Stimulated activated CD4-positive, alpha-beta T cell treated with anti-CD3 and anti-CD28 coated beads, Interleukin-1b, Interleukin-23, amount 100 ng/mL, for 1 hour (primary cell): Measurements from ENCODE around the gene PER3.

ENCODE experiments used
- DNase-seq, 2 donors: peaks; one replicate each; pipeline ENCODE4 v3.0.0-alpha.2; 2020; ENCODE audit warnings: low read depth in 2 of 2

Gene PER3

DNA sequence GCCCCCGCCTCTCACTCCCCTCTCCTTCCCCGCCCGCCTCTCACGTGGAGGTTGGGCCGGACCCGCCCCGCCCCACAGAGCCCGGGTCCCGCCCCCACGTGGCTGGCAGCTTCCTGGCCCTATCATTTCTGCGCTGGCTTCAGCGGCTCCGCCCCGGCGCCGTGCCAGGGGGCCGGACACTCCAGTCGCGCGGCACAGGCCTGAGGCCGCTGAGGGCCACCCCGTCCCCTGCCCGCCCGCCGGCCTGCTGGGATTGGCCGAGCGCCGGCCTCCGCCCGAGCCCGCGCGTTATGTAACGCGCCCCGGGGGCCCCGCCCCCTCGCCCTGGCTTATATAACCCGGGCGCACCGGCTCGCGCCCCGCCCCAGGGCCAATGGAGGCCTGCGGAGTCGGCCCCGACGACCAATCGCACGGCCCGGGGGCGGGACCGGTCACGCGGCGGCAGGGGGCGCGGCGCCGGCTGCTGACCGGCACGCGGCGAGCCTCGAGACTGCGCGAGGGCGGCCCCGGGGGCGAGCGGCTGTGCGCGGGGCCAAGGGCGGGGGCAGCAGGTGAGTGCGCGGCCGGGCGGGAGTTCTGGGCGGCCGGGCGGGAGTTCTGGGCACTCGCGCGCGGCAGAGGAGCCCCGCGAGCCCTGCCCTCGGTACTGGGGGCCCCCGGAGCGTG is at the start of gene PER3:
Gene PER3 (plus strand): TSS at position 466 of the 666 bp plus-strand sequence. CDS start 587 bp downstream, outside the sequence.
- peak; percentile 81 to 85 for DNase-seq

GRCh38 chr1:7738044-7738443 is 46.0 kb upstream of the PER3 start:
- no peak for DNase-seq

GRCh38 chr1:7743346-7743745 is 40.7 kb upstream of the PER3 start:
- no peak for DNase-seq

GRCh38 chr1:7744882-7745281 is 39.2 kb upstream of the PER3 start:
- no peak for DNase-seq

GRCh38 chr1:7745783-7746182 is 38.3 kb upstream of the PER3 start:
- no peak for DNase-seq

- DNase-seq, result no peak
These were observed 36.5 kb upstream of the PER3 start for GRCh38 chr1:7747605-7748004.

- DNase-seq, result no peak
These were observed 35.0 kb upstream of the PER3 start for GRCh38 chr1:7749126-7749525.

GRCh38 chr1:7751174-7751573 is 32.9 kb upstream of the PER3 start:
- no peak for DNase-seq

GRCh38 chr1:7752512-7753417 is 31.3 kb upstream of the PER3 start:
- peak in 1 of 2 donors; percentile 13 for DNase-seq

- no peak for DNase-seq
These were observed 30.4 kb upstream of the PER3 start for GRCh38 chr1:7753641-7754040.

DNA sequence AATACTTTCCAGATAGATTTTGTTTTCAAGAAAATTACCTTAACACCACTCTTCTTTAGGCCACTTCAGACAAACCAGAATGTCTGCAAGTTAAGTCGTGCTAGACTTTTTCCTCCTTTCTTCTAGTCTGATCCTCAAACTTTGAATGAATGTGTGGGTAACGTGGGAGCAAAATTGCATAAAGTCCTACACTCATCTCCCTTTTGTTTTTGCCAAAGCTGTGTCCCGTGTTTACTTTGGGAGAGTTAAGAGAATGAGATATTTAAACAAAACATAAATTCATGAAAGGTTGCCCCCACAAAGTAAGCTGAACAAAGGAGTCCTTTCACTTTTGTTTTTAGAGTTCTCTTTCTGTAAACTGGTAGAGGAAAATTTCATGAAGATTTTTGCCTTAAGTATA is 29.9 kb upstream of the PER3 start:
- no peak for DNase-seq

- DNase-seq, result no peak
These were observed 28.6 kb upstream of the PER3 start for GRCh38 chr1:7755448-7755847.

- DNase-seq, result no peak
These were observed 23.8 kb upstream of the PER3 start for GRCh38 chr1:7760245-7760644.

- DNase-seq, result no peak
These were observed 23.0 kb upstream of the PER3 start for GRCh38 chr1:7761103-7761502.

DNA sequence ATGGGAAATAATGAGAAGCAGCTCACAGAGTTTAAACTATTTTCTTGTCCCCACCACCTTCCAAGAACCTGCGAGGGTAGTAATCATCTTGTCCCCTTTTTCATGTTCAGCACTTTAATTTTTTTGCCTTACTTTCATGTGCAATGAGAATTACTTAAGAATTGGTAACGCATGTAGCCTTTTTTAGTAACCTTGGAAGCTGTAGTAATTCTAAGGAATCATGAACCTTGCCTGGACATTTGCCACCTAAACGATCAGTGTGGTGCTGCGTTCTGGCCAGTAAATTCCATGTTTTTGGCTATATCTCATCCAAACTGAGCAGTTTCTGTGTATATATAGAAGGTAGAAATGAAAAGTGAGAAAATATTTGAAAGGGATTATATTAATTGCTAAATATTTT is 16.9 kb upstream of the PER3 start:
- DNase-seq, result no peak

DNA sequence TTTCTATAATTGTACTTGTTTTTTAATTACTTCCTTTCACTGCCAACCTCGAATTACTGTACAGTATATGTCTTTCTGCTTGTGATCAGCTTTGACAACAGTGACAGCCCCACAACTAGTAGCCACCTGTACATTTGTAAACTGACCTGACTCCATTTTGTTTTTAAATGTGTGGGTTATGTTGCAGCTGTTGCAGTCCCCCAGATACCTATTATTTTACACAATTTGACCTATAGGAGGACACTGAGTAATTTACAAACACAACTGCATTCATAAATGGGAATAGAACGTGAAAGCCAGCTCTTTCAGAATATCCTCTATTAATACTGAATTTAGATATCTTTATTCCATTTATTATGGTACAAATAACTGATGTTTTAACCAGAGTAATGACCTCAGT is 15.5 kb upstream of the PER3 start:
- DNase-seq, result no peak

- DNase-seq, result no peak
These were observed 14.2 kb upstream of the PER3 start for GRCh38 chr1:7769673-7770412.

DNA sequence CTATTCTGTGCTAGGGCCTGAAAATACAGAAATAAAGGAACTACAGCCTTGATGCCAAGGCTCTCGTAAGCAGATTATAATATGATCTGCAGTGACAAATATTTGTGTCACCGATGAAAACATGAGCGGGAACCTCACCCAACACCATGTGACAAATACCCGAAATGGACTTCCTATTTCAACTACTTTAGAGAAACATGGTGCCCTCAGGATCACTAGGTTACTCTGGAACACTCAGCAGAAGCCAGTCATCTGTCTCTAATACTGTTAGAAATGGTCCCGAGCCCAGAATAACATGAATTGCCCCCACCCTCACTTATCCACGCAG is 13.5 kb upstream of the PER3 start:
- DNase-seq, result no peak

DNA sequence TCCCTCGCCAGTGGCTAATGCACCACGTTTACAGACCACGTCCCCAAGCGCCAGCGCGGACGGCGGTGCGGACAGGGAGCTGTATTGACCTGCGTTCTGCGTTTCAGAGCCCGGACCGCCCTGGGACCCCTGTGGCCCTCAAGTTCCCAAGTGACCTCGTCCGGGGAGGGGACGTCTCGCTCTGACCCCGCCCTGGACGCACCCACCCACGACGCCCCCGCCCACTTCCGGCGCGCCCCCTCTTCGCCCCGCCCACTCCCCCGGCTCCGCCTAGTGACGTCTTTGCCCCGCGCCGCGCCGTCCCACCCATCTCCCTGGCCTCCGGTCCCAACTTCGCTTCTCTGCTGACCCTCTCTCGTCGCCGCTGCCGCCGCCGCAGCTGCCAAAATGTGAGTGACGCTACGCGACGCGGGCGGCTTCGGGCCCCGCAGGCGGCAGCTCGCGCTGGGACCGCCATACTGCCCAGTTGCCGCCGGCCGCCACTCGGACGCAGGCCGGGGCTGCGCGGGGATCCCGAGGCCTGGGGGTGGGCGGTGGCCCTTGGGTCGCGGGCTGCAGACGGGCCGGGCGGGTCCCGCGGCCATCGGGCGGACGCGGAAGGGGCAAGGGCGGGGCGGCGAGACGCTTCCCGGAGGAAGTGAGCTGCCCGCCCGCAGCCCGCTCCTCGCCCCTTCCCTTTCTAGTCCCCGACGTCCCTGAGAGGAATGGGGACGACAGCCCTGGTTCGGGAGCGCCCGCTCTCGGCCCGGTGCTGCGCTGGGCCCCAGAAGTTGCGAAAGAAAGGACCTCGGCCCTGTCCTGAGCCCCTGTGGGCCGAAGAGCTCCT is 12.9 kb upstream of the PER3 start, which contains the start of gene VAMP3:
Gene VAMP3 (plus strand): TSS at position 300 of the 826 bp plus-strand sequence. CDS start 88 bp downstream, at position 388.
- DNase-seq, result peak; percentile 67 to 88

DNA sequence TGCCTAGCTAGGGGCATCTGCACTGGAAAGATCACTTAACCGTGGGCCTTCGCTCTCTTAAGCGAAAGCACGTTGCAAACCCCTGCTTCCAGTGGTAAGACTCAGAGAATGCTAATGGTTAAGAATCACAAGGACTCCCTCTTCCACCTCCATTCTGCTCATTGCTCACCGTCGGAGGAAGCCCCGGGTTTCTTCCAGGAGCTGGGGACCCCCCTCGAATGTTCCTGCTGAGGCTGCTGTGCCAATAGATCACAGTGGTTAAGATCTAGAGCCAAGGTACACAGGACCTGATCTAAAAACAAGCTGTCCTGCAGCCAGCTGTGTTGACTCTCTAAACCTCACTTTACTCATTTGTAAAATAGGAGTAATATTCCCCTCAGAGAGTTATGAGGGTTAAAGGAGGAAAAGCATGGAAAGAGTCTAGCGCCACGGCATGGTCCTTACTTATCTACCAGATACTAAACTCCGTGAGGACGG is 12.2 kb upstream of the PER3 start:
- DNase-seq, result no peak

DNA sequence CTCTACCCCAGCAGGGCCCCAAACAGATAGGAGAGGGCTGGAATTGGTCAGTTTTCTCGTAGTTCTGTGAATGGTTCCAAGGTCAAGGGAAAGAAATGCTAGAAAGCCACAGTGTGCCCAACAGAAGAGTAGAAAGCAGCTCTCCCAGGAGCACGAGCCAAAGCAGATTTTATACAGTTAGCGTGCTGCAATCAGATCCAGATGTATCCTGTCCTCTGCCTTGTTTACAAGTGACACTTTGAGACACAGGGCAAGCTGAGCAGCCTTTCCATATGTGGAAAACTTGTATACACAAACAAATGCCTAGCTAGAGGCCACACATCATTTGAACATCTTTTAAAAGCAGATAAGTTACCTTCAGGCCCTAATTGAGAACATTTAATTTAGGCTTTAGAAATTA is 6.5 kb upstream of the PER3 start:
- no peak for DNase-seq
